NCI-H2029 treated with DMSO at 0.1 percent for 48 hours (cell line): ENCODE data around the gene RADIL.
A peak's percentile ranks its signal among the peaks of the same experiment; 100 is the strongest.
"Not testable (repeated sequence)": the region's sequence is repeated elsewhere in the genome, so short reads cannot be mapped to it uniquely, and the experiment has no call there.

Experiments
- DNase-seq: peaks from one replicate; lab custom pipeline; 2025; lab: John Stamatoyannopoulos, UW

RADIL gene

GRCh38 chr7:4883372-4884144 is at the start of gene RADIL:
TSS of gene RADIL (minus strand) at chr7:4883716. CDS start at chr7:4878139, 5,577 bp downstream.
- peak; percentile 48 for DNase-seq

GRCh38 chr7:4931943-4932342 is 48.4 kb upstream of the RADIL start:
- peak; percentile 11 for DNase-seq

- DNase-seq: no peak
Measured at GRCh38 chr7:4929005-4929404, 45.5 kb upstream of the RADIL start.

GRCh38 chr7:4928445-4928844 is 44.9 kb upstream of the RADIL start:
- no peak for DNase-seq

GRCh38 chr7:4919969-4920766 is 36.7 kb upstream of the RADIL start:
- DNase-seq: peak; percentile 1

- no peak for DNase-seq
Measured at GRCh38 chr7:4916113-4916512, 32.6 kb upstream of the RADIL start.

GRCh38 chr7:4911111-4911828 is 27.8 kb upstream of the RADIL start:
- no peak for DNase-seq

- no peak for DNase-seq
Measured at GRCh38 chr7:4906682-4907081, 23.2 kb upstream of the RADIL start.

- no peak for DNase-seq
Measured at GRCh38 chr7:4905171-4905570, 21.7 kb upstream of the RADIL start.

- DNase-seq: no peak
Measured at GRCh38 chr7:4904346-4904745, 20.8 kb upstream of the RADIL start.

GRCh38 chr7:4895766-4896165 is 12.2 kb upstream of the RADIL start:
- no peak for DNase-seq

GRCh38 chr7:4894482-4894881 is 11.0 kb upstream of the RADIL start:
- no peak for DNase-seq

GRCh38 chr7:4893929-4894475 is 10.5 kb upstream of the RADIL start:
- no peak for DNase-seq

GRCh38 chr7:4893188-4893587 is 9.7 kb upstream of the RADIL start:
- DNase-seq: not testable (repeated sequence)

- not testable (repeated sequence) for DNase-seq
Measured at GRCh38 chr7:4891522-4891921, 8.0 kb upstream of the RADIL start.

GRCh38 chr7:4889682-4890081 is 6.2 kb upstream of the RADIL start:
- no peak for DNase-seq

- no peak for DNase-seq
Measured at GRCh38 chr7:4888161-4888560, 4.6 kb upstream of the RADIL start.

GRCh38 chr7:4886671-4887070 is 3.2 kb upstream of the RADIL start:
- DNase-seq: no peak

GRCh38 chr7:4885317-4885807 is 1.8 kb upstream of the RADIL start:
- no peak for DNase-seq

- no peak for DNase-seq
Measured at GRCh38 chr7:4884164-4884563, 648 bp upstream of the RADIL start.

- no peak for DNase-seq
Measured at GRCh38 chr7:4883033-4883371, 514 bp downstream of the RADIL start.
